Measurements from ENCODE around the gene ETDB.
"Not testable (repeated sequence)": the region's sequence is repeated elsewhere in the genome, so short reads cannot be mapped to it uniquely, and the experiment has no call there.

Gene ETDB

DNA sequence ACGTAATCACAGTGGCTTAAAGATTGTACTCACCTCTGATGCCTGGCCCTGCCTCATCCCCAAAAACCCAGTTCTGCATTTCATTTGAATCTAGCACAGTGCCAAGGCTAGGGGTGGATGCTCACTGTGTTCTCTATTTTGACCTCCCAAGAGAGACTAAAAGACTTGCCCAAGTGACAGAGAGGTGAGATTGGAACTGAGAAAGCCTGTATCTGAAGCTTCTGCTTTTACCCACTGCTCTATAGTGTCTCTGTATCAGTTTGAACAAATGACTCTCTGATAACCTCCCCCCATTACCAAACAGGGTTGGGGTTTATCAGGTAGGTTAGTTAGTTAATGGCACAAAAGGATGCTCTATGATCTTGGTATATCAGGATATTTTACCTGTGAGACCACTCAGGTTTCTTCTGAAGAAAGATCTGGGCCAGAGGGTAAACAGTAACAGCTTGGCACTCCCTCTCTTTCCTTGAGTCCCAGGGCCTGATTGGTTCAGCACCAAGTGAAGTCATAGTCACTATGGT lies at the start of gene ETDB:
Gene ETDB, minus strand, starts transcription at position 471 of the 521 bp plus-strand sequence. CDS start 1,265 bp downstream, outside the sequence.
- not testable (repeated sequence) for DNase-seq

DNA sequence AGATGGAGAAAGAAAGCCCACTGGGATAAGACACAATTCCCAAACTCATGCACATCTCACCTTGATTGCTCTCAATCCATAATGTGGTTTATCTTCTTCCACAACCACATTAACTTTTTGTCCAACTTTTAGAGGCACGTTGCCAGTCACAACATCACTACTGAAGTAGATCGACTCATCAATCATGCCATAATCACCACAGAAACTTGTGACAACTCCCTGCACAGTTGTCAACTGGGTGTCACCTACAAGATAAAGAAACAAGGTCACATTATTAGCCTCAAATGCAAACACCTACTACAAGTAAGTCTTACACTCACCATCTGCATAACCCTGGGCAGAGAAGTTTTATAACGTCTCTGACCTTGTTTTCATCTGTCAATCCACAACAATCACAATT lies 49.2 kb upstream of the ETDB start:
- DNase-seq, result not testable (repeated sequence)

DNA sequence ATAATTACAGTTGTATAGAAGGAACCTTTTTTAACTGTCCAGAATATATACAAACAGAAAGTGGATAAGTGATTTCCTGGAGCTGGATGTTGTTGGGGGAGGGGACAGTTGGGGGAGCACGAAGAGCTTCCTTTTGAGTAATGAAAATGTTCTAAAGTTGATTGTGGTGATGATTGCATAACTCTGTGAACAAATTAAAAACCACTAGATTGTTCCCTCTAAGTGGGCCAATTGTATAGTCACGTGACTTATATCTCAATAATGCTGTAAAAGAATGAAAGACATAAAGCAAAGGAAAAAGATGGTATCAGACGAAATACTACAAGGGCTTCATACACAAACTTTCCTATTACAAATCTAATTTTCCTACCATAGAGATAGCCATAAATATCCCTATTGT lies 48.2 kb upstream of the ETDB start:
- DNase-seq, result no peak

DNA sequence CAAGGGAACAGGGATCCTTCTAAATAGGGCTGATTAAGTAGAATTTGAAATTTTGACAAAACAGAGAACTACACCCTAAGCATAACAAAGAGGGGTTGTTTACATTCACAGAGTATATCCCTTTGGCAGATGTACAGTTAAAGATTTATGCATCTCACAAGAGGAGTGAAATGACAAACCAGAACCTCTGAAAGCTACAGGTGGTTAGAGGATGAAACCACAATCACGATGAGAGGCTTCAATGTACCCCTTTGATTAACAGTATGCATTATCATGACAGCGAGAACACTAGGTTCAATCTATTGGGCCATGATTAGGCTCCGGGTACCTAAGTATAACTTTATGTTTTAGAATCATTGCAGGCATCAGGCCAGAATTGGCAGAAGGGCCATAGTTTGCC lies 34.4 kb upstream of the ETDB start:
- not testable (repeated sequence) for DNase-seq

DNA sequence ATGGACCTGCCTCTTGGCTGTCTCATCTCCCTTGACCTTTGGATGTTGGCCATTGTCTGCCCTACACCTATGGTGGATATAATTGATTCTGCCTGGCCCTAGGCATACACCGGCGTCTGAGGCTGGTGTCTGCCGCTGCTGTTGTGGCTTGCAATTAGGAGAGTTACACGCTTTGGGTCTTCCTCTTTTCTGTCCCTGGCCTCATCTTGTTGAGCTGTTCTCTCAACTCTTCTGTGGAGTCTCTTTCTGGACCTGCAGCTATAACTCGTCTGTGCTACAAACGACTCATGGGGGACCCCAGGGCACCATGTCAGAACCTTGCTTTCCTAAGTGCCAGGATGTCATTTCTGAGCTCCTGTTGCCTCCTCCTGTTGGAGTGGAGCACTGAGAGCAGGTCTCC lies 5.8 kb upstream of the ETDB start:
- DNase-seq, result not testable (repeated sequence)

DNA sequence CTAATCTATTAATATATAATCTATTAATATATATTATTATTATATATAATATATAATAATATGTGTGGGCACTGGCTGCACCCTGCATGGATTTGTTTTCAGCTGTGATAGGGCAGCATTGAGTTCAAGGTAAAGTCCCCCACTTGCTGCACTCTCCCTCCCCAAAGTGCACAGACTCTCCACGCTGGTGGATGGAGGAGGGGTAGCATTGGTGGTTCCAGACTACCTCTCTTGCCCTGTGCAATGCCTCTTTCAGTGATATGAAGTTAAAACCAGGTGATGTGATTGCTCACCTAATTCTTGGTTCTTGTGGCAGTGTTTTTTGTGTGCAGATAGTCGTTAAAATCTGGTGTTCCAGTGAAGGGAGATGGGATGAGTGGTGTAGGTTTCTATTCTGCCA lies 4.3 kb downstream of the ETDB start:
- DNase-seq, result not testable (repeated sequence)

DNA sequence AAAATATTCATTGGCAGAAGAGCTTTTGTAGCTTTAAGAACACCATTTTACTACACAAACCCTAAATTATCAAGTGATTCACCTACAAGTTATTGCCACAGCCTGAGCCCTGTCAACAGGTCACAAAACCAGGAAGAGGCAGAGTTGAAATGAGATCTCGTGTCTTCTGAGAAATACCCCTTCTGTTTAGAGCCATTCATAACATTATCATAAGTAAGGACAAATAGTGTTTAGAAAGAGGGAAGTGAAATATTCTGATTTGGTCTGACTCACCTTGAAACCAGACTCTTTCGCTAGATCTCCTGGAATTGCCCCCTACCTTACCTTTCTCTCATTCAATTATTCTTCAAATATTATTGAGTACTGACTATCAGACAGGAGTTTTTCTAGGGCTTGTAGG lies 5.9 kb downstream of the ETDB start:
- DNase-seq, result no peak

DNA sequence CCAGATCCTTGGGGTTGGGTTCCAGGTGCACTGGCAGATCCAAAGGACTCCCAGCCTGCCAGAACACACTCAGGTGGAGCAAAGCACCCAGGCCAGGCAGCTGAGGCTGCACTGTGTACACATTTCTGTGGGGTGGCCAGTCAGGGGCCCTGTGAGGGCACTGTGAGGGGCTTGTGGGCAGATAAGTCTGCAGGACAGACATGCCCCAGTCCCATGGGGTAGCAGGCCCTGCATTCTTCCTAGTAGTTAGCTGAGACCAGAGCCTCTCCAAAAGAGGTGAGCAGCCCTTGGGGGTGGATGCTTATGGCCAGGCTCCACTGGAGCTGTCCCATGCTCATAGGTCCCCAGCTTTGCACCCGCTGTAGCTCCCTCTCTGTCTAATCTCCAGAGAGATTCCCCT lies 7.6 kb downstream of the ETDB start:
- no peak for DNase-seq

DNA sequence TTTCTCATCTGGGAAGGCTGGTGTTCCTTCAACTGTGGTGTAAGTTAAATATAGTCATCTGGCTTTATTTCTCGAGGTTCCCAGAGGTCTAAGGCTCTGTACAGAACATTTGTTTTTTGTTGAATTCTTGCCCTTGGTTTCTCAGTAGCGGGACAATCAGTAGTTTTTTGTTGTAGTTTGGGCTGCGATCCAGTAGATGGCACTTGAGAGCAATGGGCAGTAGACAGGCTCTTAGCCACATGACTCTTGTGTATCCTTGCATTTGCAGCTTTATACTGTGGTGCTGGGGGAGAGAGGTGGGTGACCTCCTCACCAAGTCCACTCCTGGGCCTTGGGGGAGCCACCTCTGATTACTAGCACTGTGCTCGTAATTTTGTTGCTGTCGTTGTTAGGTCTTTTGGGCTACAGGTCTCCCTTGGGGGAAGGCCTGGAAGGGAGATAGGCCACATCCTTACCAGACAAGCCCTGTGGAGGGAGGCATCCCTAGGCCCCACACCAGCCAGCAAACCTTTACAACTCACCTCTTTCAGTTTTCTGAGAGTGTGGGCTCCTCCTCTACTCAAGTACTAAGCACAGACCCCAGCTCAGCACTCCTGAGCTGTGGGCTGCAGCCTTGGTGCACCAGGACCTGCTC lies 8.1 kb downstream of the ETDB start:
- DNase-seq, result peak; percentile 9

DNA sequence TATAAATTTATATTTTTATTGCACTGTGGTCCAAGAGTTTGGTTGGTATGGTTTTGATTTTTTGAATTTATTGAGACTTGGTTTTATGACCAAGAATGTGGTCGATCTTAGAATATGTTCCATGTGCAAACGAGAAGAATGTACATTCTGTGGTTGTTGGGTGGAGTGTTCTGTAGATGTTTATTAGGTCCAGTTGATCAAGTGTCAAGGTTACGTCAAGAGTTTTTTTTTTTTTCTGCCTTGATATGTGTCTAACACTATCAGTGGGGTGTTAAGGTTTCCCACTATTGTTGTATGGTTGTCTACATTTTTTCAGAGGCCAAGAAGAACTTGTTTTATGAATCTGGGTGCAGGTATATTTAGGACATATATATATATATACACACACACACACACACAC lies 10.8 kb downstream of the ETDB start:
- DNase-seq, result no peak

DNA sequence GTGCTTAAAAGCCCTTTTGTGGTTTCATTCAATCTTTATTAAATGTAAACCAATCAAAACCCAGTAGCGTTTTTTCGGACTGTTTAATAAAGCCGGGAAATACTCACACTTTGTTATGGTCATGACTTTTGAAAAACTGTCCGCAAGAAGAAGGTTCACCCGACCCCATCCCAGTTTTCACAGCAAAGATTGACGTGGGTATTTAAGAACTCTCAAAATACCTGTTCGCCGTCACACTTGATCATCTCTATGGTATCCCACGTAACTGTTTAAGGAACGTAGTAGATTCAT lies 20.9 kb downstream of the ETDB start:
- DNase-seq, result no peak

DNA sequence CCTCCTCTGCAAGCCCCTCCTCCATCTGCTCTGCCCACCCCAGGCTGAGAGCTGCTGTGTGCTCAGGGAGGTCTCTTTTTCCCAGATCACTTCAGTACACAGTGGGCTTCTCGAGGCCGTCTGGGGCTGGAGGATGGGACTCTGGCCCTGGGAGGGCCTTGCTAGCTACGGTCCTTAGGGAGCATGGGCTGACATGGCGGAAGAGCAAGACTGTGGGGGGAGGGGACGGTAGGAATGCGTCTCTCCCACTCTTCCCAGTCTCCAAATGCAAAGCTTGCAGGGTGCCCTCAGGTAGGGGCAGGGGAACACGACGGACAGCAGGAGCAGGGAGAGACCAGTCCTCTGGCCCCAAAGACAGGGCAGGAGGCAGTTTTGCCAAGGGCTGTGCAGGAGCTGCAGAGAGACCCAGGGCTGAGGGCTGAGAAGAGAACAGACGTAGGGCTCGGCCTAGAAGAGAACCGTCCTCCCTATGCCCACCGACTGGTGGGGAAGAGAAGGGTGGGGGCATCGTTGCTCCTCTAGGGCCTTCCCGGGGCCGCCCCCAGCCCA lies 23.1 kb downstream of the ETDB start:
- DNase-seq, result not testable (repeated sequence)

DNA sequence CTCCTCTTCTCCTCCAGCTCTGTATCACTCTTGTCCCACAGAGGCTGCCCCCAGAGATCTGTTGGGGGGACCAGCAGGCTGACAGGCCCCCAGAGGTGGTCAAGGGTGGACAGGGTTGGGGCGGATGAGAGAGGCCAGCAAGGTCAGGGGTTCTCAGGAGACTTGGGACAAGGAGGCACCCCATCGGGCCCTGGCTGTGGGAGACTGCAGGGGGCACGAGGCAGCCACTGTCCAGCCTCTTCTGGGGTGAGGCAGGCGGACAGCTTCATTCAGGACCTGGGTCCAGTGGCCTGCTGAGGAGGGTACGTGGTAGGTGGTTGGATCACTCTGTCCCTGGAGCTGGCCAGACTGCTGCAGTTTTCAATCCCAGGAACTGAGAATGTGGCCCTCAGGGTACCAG lies 24.6 kb downstream of the ETDB start:
- DNase-seq, result no peak

DNA sequence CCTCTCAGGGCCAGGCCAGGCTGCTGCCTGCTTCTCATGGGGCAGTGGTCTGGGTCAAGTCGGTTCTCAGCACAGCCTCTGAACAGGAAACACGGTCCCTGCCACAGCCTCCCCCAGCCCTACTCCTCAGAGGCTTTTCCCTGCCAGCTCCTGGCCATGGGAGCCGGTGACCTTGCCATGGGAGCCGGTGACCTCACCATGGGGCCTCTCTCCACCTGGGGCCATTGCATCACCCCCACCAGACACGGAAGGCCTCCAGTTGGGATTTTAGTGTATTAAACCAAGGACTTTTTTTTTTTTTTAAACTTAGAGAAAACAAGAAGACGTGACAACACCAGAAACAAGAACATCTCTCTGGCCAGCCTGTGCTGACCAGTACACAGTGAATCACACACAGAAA lies 25.6 kb downstream of the ETDB start:
- DNase-seq, result no peak

DNA sequence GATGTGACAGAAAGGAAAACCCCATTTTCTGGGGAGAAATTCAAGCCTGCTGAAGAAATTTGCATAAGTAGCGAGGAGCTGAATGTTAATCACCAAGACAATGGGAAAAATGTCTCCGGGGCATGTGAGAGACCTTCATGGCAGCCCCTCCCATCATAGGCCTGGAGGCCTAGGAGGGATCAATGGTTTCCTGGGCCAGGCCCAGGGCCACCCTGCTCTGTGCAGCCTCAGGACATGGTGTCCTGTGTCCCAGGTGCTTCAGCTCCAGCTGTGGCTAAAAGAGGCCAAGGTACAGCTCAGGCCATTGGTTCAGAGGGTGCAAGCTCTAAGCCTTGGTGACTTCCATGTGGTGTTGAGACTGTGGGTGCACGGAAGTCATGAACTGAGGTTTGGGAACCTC lies 31.2 kb downstream of the ETDB start:
- DNase-seq, result no peak

DNA sequence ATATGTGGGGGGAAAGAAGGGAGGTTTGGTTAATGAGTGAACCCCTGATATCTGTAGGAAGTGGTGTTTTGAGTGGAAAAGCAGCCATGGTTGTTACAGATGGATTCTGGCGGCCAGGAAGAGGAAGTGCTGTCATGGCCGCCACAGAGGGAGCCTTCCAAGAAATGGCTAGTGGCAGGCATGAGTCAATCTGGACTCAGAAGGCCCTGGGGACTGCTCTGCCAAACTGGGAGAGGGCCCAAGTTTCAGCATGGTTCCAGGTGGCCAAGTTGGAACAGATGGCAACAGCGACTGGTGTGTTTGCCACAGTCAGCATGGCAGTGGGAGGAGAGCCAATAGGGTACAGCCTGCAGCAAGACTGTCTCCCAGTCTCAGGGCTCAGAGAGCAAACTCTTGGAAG lies 32.5 kb downstream of the ETDB start:
- no peak for DNase-seq

DNA sequence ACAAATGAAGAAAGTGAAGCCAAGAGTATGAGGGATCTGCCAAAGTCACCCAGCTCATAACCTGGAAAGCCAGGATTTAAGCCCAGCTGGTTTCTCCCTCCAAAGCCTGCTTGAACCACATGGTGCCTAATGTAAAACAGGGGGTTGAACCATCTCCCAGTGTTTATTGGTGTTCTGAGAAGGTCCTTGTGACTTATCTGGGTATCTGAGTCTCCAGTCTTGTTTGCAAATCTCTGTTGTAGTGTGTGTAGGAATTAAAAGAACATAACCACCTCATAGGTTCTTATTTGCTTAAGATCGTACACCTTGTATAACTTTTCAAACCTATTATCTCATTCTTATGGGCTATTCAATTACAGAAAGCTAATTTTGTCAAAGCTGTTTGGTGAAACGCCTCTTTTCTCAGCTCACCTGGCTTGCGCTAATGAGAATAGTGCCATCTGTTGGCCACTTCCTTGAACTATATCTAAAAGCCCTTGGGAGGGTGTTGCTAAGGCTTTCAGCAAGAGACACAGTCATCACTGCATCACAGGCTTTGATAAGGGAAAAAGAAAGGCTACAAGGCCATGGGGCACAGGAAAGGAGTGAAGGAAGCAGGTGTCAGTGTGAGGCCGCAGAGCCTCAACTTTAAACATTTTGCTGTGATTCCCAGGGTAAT lies 34.0 kb downstream of the ETDB start:
- DNase-seq, result peak; percentile 44

DNA sequence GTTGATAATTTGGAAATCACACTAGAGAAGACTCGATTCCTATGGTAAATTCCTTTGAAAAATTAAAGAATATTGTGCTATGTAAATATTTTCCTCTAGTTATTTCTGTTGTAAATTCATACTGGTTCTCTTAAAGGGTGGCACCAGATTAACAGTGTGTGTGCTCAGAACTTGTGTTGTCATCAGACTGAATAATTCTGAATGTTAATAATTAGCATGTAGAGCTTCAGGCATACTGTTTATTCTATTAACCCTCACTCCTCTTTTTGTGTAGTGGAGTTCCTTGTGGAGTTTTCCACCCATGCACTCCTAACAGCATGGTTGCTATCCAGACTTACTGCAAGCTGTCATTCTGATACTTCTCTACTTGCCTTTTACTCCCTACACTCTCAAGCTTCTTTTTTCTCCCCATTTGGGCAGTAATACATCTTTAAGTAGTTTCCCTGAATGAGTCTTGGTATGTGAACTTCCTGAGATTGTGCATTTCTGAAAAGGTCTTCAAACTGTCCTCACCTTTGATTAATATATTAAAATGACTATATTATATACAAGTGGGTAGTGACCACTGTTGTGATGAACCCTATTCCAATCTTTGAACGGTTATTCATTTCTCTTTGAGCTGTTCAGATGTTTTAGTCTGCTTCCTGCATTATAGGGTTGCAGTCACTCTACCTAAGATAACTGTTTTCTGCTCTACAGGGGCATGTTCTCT lies 38.5 kb downstream of the ETDB start:
- no peak for DNase-seq

Measured in fibroblast of skin of right biceps (primary cell).